Mesendoderm (in vitro differentiated cells): ENCODE measurements around the gene GTF2H3.

Experiments used
- DNase-seq: peaks from one replicate; pipeline ENCODE4 v3.0.0; 2013
- H2AK5ac ChIP-seq: 2 replicates; pipeline ENCODE4 v1.6.1; 2013; ENCODE audit warnings: low read length, inconsistent platforms
- H2BK120ac ChIP-seq: 2 replicates; pipeline ENCODE4 v1.6.1; 2013; ENCODE audit warnings: low read depth, mild to moderate bottlenecking, low read length, moderate library complexity, mixed read lengths
- H2BK15ac ChIP-seq: replicated peaks from 2 replicates; pipeline ENCODE4 v1.6.1; 2013; ENCODE audit warnings: low read depth, mild to moderate bottlenecking, moderate library complexity
- H2BK5ac ChIP-seq: 2 replicates; pipeline ENCODE4 v1.6.1; 2013; ENCODE audit warnings: low read length, inconsistent platforms
- H3K18ac ChIP-seq: 2 replicates; pipeline ENCODE4 v1.6.1; 2013; ENCODE audit warnings: mild to moderate bottlenecking, low read length, mixed read lengths
- H3K23ac ChIP-seq: one replicate; pipeline ENCODE4 v1.6.1; 2013; ENCODE audit warnings: low read length
- H3K27ac ChIP-seq: 2 replicates; pipeline ENCODE4 v1.5.1; 2013; ENCODE audit warnings: low read depth, mild to moderate bottlenecking, inconsistent platforms, low read length, moderate library complexity
- H3K27me3 ChIP-seq: 2 replicates; pipeline ENCODE4 v1.6.1; 2013; ENCODE audit warnings: low read length, control low read depth, mild to moderate bottlenecking, inconsistent platforms; ENCODE audit not compliant: insufficient read depth, poor library complexity
- H3K36me3 ChIP-seq: 2 replicates; pipeline ENCODE4 v1.6.1; 2013; ENCODE audit warnings: low read length, inconsistent platforms; ENCODE audit not compliant: control insufficient read depth, insufficient read depth
- H3K4ac ChIP-seq: one replicate; pipeline ENCODE4 v1.6.1; 2013; ENCODE audit warnings: low read depth, mild to moderate bottlenecking, low read length, moderate library complexity
- H3K4me1 ChIP-seq: 2 replicates; pipeline ENCODE4 v1.6.1; 2013; ENCODE audit warnings: low read depth, low read length, inconsistent platforms; ENCODE audit not compliant: control insufficient read depth
- H3K4me2 ChIP-seq: 2 replicates; pipeline ENCODE4 v1.6.1; 2013; ENCODE audit warnings: low read length
- H3K4me3 ChIP-seq: 2 replicates; pipeline ENCODE4 v1.5.1; 2013; ENCODE audit warnings: mild to moderate bottlenecking, low read length
- H3K56ac ChIP-seq: one replicate; pipeline ENCODE4 v1.6.1; 2013; ENCODE audit warnings: low read length
- H3K79me1 ChIP-seq: 2 replicates; pipeline ENCODE4 v1.6.1; 2013; ENCODE audit warnings: low read length, inconsistent platforms
- H3K79me2 ChIP-seq: 2 replicates; pipeline ENCODE4 v1.6.1; 2013; ENCODE audit warnings: mild to moderate bottlenecking, low read length; ENCODE audit not compliant: control insufficient read depth, insufficient read depth
- H3K9ac ChIP-seq: 2 replicates; pipeline ENCODE4 v1.6.1; 2013; ENCODE audit warnings: low read length, inconsistent platforms
- H4K5ac ChIP-seq: one replicate; pipeline ENCODE4 v1.6.1; 2013; ENCODE audit warnings: low read length
- H4K8ac ChIP-seq: one replicate; pipeline ENCODE4 v1.6.1; 2013; ENCODE audit warnings: low read depth, mild to moderate bottlenecking, control low read depth, low read length, moderate library complexity
- WGBS: extraction: QIAGEN DNeasy Blood & Tissue Kit; methylation state at CpG from one replicate; pipeline ENCODE4 v1.1.7; 2013; ENCODE audit warnings: low lambda C conversion rate, missing lambda C conversion rate; ENCODE audit not compliant: insufficient coverage; ENCODE audit errors: extremely low coverage; 5-methylcytosine and 5-hydroxymethylcytosine counted together

GTF2H3 gene

DNA sequence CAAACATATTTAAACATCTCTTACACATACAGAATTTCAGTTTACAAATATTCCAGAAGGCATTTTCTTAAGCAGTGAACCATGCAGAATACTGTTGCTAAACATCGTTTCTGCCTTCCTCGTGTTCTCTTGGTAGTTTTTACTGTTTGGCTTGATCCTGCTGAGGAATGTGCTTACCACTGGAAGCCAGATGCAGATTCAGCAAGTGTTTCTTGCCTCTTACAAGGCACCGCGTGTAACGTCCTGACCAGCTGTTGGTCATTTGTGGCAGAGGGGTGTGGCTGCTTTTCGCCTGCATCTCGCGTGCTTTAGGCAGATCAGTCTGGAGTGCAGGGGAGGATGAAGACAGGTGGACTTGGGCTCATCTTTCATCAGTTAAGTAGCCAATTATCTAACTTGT is 12.5 kb upstream of the GTF2H3 start:
- no peak overlapping the region for H4K8ac ChIP-seq
- no peak overlapping the region for H3K4me2 ChIP-seq
- no peaks in the 10 kb centered on the region for H3K27me3 ChIP-seq
- no peak overlapping the region for H2AK5ac ChIP-seq
- no peak overlapping the region for H3K18ac ChIP-seq
- no peak overlapping the region for H3K4ac ChIP-seq
- H2BK5ac ChIP-seq: no peak overlapping the region
- no peak overlapping the region for H2BK120ac ChIP-seq
- no peak overlapping the region for H2BK15ac ChIP-seq
- no peak for DNase-seq
- no peaks in the 10 kb centered on the region for H3K79me2 ChIP-seq
- H3K9ac ChIP-seq: no peak overlapping the region
- no peak overlapping the region for H3K23ac ChIP-seq
- H3K56ac ChIP-seq: no peak overlapping the region
- H3K27ac ChIP-seq: no peak overlapping the region
- no peak overlapping the region for H4K5ac ChIP-seq
- WGBS: no CpG with 5 or more reads among the region's 8 CpGs
- peaks cover 21% of the 10 kb centered on the region for H3K36me3 ChIP-seq
- no peaks in the 10 kb centered on the region for H3K4me1 ChIP-seq
- no peaks in the 10 kb centered on the region for H3K79me1 ChIP-seq
- no peak overlapping the region for H3K4me3 ChIP-seq

GRCh38 chr12:123621619-123622530 is 11.8 kb upstream of the GTF2H3 start:
- no peak overlapping the region for H3K4me2 ChIP-seq
- H3K9ac ChIP-seq: no peak overlapping the region
- H4K5ac ChIP-seq: no peak overlapping the region
- H3K27me3 ChIP-seq: no peaks in the 10 kb centered on the region
- H3K4me1 ChIP-seq: no peaks in the 10 kb centered on the region
- no peaks in the 10 kb centered on the region for H3K79me2 ChIP-seq
- no peak overlapping the region for H2BK15ac ChIP-seq
- DNase-seq: no peak
- H2AK5ac ChIP-seq: no peak overlapping the region
- H3K27ac ChIP-seq: no peak overlapping the region
- no peak overlapping the region for H2BK5ac ChIP-seq
- WGBS: no CpG with 5 or more reads among the region's 15 CpGs
- no peak overlapping the region for H3K18ac ChIP-seq
- H3K36me3 ChIP-seq: peaks cover 24% of the 10 kb centered on the region
- H3K79me1 ChIP-seq: no peaks in the 10 kb centered on the region
- H3K56ac ChIP-seq: no peak overlapping the region
- no peak overlapping the region for H3K4me3 ChIP-seq
- no peak overlapping the region for H2BK120ac ChIP-seq
- no peak overlapping the region for H3K23ac ChIP-seq
- H4K8ac ChIP-seq: no peak overlapping the region
- no peak overlapping the region for H3K4ac ChIP-seq

GRCh38 chr12:123634142-123634561 is 523 bp downstream of the GTF2H3 start:
- Histone ChIP-seq H3K4me3 (peak overlapping the region; percentile 73), H3K4me2 (peak overlapping the region; percentile 77), H3K9ac (peak overlapping the region; percentile 87), H3K27ac (no peak overlapping the region), H3K4me1 (peaks cover 4% of the 10 kb centered on the region), H2BK5ac (no peak overlapping the region), H2BK15ac (no peak overlapping the region), H3K4ac (peak overlapping the region; percentile 57), H2BK120ac (no peak overlapping the region), H2AK5ac (no peak overlapping the region), H3K23ac (no peak overlapping the region), H4K8ac (peak overlapping the region; percentile 77), H3K36me3 (peaks cover 1% of the 10 kb centered on the region), H3K56ac (peak overlapping the region; percentile 88), H3K79me2 (peaks cover 12% of the 10 kb centered on the region), H3K79me1 (peaks cover 9% of the 10 kb centered on the region), H4K5ac (no peak overlapping the region), H3K27me3 (no peaks in the 10 kb centered on the region), H3K18ac (no peak overlapping the region)
- 100% methylated on average over 1 of the region's 19 CpGs for WGBS
- peak; percentile 16 for DNase-seq

GRCh38 chr12:123643911-123644310 is 10.3 kb downstream of the GTF2H3 start:
- Histone ChIP-seq H2BK5ac (no peak overlapping the region), H2BK15ac (no peak overlapping the region), H3K27ac (no peak overlapping the region), H2BK120ac (no peak overlapping the region), H3K36me3 (peaks cover 5% of the 10 kb centered on the region), H4K8ac (no peak overlapping the region), H3K27me3 (no peaks in the 10 kb centered on the region), H3K4ac (no peak overlapping the region), H4K5ac (no peak overlapping the region), H3K4me1 (no peaks in the 10 kb centered on the region), H3K23ac (no peak overlapping the region), H3K9ac (no peak overlapping the region), H3K4me2 (no peak overlapping the region), H3K18ac (no peak overlapping the region), H3K79me1 (no peaks in the 10 kb centered on the region), H3K79me2 (no peaks in the 10 kb centered on the region), H2AK5ac (no peak overlapping the region), H3K56ac (no peak overlapping the region), H3K4me3 (no peak overlapping the region)
- DNase-seq: no peak
- WGBS: no CpG with 5 or more reads among the region's 7 CpGs

GRCh38 chr12:123645380-123645779 is 11.8 kb downstream of the GTF2H3 start:
- no peaks in the 10 kb centered on the region for H3K4me1 ChIP-seq
- WGBS: no CpG with 5 or more reads among the region's 3 CpGs
- H3K23ac ChIP-seq: no peak overlapping the region
- no peak overlapping the region for H2AK5ac ChIP-seq
- H4K8ac ChIP-seq: no peak overlapping the region
- no peaks in the 10 kb centered on the region for H3K79me2 ChIP-seq
- no peak overlapping the region for H3K4me2 ChIP-seq
- no peak overlapping the region for H3K4ac ChIP-seq
- H3K9ac ChIP-seq: no peak overlapping the region
- no peaks in the 10 kb centered on the region for H3K79me1 ChIP-seq
- no peak overlapping the region for H4K5ac ChIP-seq
- H3K4me3 ChIP-seq: no peak overlapping the region
- no peak overlapping the region for H3K56ac ChIP-seq
- H3K18ac ChIP-seq: no peak overlapping the region
- H2BK5ac ChIP-seq: no peak overlapping the region
- no peak for DNase-seq
- no peak overlapping the region for H3K27ac ChIP-seq
- no peak overlapping the region for H2BK120ac ChIP-seq
- no peaks in the 10 kb centered on the region for H3K27me3 ChIP-seq
- no peak overlapping the region for H2BK15ac ChIP-seq
- peaks cover 2% of the 10 kb centered on the region for H3K36me3 ChIP-seq
